Astrocyte of the cerebellum (primary cell): ENCODE measurements around the gene HSPA12A.

Experiments
- DNase-seq: peaks from one replicate; pipeline ENCODE4 v3.0.0-alpha.2; 2011; ENCODE audit warnings: low read depth
- H3K4me3 ChIP-seq: 2 replicates; pipeline ENCODE4 v1.5.1; 2011; ENCODE audit warnings: mild to moderate bottlenecking, low read depth, low read length, moderate library complexity
- CTCF ChIP-seq: IDR thresholded peaks from 2 replicates; pipeline ENCODE4 v1.5.1; 2012; ENCODE audit warnings: low read length, low read depth, moderate library complexity, mild to moderate bottlenecking; ENCODE audit errors: missing control alignments
- in situ Hi-C: cut with HindIII; loops from 2 replicates; pipeline ENCODE4 v1.10.0; 2017; ENCODE audit warnings: low sequenced_read_pairs

The HSPA12A gene

GRCh38 chr10:116777006-116777405 lies 34.6 kb upstream of the HSPA12A start:
- no peak for DNase-seq
- H3K4me3 ChIP-seq: no peak overlapping the region
- no peak for TF ChIP-seq CTCF
- in situ Hi-C loops: loop anchor here (5.0 kb wide), 2 partner anchors 60 to 90 kb away; no protein-coding TSS in a partner anchor

- in situ Hi-C loops: loop anchor here (5.0 kb wide), 2 partner anchors 58 to 88 kb away; no protein-coding TSS in a partner anchor
- no peak for DNase-seq
- no peak for TF ChIP-seq CTCF
- H3K4me3 ChIP-seq: no peak overlapping the region
Observed at GRCh38 chr10:116775488-116776400, 33.4 kb upstream of the HSPA12A start.

GRCh38 chr10:116774728-116775151 lies 32.4 kb upstream of the HSPA12A start:
- H3K4me3 ChIP-seq: no peak overlapping the region
- TF ChIP-seq CTCF: no peak
- no peak for DNase-seq
- in situ Hi-C loops: loop anchor here (5.0 kb wide), 2 partner anchors 57 to 87 kb away; no protein-coding TSS in a partner anchor

- no peak overlapping the region for H3K4me3 ChIP-seq
- no peak for DNase-seq
- in situ Hi-C loops: no loop called here
- TF ChIP-seq CTCF: no peak
Observed at GRCh38 chr10:116772909-116773705, 30.7 kb upstream of the HSPA12A start.

GRCh38 chr10:116771959-116772585 lies 29.7 kb upstream of the HSPA12A start:
- TF ChIP-seq CTCF: no peak
- in situ Hi-C loops: no loop called here
- DNase-seq: no peak
- H3K4me3 ChIP-seq: no peak overlapping the region
